LHCN-M2 (cell line): Measurements from ENCODE around the gene AASDH. TPM values are rescaled to one million over a fixed set of nuclear protein-coding genes. Genes with fewer than 3 reads are reported as not detected.

Source experiments
- DNase-seq: peaks from one replicate; pipeline ENCODE4 v3.0.0-alpha.2; 2012; ENCODE audit warnings: low read depth
- polyA plus RNA-seq: library from polyadenylated mRNA; unstranded; fragments of >200 nt; gene quantifications from one replicate; pipeline ENCODE4 v1.2.1, GENCODE V29; 2012; ENCODE audit warnings: missing spikeins
- total RNA-seq: library from RNA; depleted of rRNA; stranded (reverse); fragments of >200 nt; gene quantifications from 2 replicates; pipeline ENCODE4 v1.2.3, GENCODE V29; 2014; rRNA removed

AASDH gene
- total RNA-seq: 8.8 and 9.1 TPM in 2 replicates
- 2.1 TPM for polyA plus RNA-seq

DNA sequence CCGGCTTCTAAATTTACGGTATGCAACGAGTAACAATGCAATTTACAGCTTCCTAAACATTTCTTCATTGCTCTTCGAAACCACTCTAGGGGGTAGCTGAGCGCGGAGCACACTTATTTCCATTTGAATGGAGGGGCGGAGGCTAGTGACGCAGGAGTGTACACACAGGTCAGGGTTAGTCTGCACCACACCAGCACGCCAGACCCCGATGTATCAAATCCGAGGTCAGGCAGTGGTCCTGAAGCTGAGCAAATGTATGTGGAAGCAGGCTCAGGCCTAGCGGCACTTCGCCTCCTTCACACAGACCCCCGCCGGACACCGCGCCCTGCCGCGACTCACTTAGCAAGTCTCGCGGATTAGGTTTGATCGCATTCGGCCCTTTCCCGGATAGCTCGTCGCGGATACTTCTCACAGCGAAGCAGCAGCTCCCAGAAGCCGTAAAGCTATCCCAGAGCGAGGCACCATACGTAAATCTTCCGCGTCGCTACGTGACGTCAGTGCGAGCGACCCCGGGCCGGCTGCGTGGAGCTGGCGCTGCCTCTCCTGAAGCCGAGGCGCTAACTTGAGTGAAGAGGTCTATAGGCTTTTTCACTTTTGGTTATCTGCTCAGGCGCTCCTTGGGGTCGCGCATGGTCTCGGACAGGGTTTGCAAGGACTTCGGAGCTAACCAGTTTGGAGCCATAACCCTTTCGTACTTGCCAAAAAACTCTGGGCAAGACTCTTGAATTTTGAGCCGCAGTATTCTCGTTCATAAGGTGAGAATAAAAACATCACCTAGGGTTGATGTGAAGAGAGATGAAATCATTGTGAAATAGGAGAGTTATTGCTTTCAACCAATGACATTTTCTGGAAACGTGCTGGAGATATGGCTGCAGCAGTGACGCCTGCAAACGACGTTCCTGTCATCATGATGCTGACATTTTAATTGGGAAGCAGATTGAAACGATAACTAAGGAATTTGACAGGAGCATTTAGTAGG lies at the start of gene AASDH:
AASDH (minus strand) TSS at position 469 of the 979 bp plus-strand sequence. CDS start 3,192 bp downstream, outside the sequence.
- peak; percentile 94 for DNase-seq

DNA sequence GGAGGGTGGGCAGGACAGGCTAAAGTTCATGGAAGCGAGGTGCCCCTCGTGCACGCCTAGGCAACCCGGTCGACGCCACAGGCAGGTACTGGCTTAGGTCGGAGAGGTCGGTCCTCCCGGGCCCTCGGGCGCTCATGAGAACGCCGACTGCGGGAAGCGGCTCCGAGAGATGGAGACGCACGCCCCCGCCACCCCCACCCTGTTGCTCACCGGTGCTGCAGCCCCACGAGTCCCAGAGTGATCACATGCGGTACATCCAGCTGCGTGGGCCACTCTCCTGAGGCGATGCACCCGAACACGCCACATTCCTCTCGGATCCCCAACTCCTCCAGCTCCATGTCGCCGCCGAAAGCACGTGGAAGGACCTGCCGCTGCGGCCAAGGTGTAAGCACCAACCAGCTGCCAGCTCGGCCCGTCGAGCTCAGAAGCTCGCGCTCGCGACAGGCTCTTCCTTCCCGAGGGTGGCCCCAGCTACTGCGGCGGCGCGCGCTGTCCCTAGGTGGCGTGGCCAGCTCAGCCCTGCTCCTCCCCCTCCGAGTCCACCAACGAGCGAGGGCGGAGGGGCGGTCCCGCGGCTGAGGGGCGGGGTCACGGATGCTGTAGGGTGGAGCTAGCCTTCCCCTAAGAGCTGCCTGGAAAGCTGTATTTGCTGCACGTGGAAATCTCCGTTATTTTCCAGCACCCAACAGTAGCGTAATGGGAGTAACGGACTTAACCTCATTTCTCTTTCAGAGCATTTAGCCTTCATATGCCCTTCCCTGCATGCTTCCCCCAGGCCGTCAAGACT lies 48.0 kb upstream of the AASDH start, which contains the start of gene PPAT:
PPAT (minus strand) TSS at position 476 of the 787 bp plus-strand sequence; CDS start at position 338, 138 bp downstream.
- peak; percentile 96 for DNase-seq

GRCh38 chr4:56434599-56435139 lies 47.4 kb upstream of the AASDH start:
- DNase-seq: peak; percentile 60

DNA sequence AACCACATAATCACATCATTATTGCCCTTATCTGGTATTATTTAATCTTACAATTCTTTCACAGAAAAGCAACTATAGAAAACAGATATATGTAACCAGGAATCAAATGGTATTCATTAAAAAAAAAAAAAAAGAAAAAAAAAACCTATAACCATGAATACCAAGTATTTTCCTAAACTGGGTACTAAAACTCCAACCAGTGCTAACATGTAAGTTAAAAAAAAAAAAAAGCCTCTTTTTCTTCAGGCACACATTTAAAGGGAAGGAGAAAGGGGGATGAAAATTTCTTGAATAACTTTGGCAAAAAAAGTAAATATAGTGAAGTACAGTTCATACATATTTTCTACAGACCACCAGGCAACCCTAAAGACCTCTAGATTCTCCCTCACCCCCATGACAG lies 46.0 kb upstream of the AASDH start:
- no peak for DNase-seq

DNA sequence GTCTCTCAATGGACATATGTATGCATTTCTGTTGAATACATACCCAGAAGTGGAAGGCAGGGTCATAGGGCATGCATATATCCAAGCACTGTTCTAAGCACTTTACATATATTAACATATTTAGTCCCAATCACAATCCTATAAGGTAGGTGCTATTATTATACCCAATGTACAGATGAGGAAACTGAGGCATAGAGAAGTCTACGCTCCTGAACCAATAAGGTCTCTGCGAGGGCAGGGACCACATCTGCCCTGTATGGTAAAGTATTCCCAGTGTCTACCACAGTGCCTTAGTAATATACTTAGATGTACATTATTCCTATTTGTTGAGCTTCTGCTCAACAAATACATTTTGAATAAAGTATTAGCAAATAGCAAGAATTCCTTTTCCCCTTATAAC lies 42.9 kb upstream of the AASDH start:
- DNase-seq: no peak

DNA sequence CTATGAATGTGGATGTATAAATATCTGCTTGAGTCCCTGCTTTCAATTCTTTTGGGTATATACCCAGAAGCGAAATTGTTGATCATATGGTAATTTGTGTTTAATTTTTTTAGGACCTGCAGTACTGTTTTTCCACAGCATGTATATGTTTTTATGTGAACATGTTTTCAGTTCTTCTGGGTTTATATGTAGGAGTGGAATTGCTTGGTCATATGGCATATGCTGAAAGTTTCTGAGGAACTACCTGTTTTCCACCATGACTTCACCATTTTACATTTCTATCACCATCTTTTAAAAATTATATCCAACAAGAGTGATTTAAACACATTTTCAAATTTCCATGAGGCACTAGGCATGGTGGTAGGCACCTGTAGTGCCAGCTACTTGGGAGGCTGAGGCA lies 39.9 kb upstream of the AASDH start:
- DNase-seq: no peak

DNA sequence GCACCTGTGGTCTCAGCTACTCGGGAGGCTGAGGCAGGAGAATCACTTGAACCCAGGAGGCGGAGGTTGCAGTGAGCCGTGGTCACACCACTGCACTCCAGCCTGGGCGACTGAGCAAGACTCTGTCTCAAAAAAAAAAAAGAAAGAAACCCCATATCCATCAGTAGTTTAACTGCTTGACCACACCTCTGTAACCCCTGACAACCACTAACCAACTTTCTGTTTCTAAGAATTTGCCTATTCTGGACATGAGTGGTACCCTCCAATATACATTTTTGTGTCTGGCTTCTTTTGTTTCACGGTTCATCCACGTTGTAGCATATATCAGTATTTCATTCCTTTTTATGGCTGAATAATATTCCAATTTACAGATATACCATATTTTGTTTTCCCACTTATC lies 39.0 kb upstream of the AASDH start:
- no peak for DNase-seq

- DNase-seq: no peak
Measured at GRCh38 chr4:56425518-56425917, 38.2 kb upstream of the AASDH start.

- DNase-seq: no peak
Measured at GRCh38 chr4:56424697-56425514, 37.6 kb upstream of the AASDH start.

GRCh38 chr4:56424176-56424575 lies 36.9 kb upstream of the AASDH start:
- DNase-seq: no peak

DNA sequence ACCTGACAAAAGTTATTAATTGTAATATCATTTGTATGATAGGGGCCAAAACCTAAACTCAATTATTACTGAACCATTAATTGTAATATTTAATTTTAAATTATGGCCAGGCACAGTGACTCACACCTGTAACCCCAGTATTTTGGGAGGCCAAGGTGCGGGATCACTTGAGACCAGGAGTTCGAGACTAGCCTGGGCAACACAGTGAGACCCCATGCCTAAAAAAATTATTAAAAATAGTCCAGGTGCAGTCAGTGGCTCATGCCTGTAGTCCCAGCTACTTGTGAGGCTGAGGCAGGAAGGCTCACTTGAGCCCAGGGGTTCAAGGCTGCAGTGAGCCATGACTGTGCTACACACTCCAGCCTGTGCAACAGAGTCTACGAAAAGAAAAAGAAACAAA lies 30.1 kb upstream of the AASDH start:
- DNase-seq: no peak

DNA sequence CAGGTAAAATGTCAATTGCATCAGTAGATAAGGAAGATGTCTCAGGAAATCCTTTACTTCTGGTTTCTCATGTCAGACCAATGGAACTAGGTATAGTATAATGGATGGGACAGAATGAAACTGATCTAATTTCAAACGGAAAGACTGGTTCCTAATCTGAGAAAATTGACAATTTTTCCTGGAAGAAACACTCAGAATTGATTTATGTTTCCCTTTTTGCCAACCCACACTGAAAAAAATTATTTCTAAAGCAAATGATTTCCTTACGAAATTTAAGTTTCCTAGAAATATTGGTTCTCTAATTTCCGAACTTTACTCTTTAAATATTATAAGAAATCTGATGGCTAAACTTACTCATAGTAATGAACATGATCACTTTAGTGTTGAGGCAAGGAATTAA lies 29.1 kb upstream of the AASDH start:
- DNase-seq: no peak

- no peak for DNase-seq
Measured at GRCh38 chr4:56414135-56414670, 26.9 kb upstream of the AASDH start.

DNA sequence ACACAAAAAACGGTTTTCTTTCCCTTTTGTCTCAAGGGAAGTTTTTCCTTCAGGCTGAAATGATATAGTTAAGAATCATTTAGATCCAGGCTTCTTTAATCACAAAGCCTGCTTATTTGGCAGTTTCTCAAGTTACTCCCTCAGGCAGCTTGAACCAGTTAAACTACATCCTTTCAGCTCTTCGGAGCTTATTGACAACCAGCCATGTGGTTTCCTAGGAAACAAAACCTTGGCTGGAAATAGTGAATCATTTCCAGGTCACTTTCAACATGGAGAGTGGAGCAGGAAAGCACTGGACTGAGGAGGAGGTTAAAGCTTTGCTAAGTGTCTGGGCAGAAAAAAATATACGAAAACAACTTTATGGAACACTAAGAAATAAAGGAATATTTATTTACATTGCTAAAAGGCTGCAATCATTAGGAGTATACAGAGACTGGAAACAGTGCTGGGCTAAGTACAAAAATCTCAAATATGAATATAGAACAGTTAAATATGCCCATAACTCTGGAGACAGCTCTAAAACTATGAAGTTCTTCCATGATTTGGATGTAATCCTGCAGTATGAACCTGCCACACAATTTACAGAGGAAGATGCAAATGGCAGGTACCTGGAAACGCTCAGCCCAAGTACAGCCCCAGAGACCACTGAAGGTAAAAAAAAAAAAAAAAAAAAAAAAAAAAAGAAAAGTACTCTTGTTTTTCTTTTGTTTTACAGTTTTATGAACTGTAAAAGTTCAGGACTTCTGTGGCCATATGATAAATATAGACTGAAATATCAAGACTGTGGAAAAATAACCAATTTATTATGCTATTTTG lies 23.2 kb upstream of the AASDH start:
- peak; percentile 97 for DNase-seq

GRCh38 chr4:56409511-56410090 lies 22.3 kb upstream of the AASDH start:
- DNase-seq: no peak

DNA sequence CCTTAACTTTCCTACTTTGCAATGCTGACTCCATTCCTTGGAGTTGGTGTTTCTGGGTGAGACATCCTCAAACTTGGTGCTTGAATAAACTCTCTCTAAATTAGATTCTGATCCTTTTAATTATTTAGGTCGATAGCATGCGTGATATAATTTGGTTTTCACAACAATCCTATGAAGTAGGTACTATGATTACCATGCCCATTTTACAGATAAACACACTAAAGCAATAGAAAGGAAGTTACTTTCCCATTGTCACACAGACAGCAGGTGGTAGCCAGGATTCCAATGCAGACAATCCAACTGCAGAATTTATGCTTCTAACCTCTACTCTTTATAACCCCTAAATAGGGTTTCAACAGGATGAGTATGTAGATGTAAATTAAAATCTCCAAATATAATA lies 21.7 kb upstream of the AASDH start:
- no peak for DNase-seq

DNA sequence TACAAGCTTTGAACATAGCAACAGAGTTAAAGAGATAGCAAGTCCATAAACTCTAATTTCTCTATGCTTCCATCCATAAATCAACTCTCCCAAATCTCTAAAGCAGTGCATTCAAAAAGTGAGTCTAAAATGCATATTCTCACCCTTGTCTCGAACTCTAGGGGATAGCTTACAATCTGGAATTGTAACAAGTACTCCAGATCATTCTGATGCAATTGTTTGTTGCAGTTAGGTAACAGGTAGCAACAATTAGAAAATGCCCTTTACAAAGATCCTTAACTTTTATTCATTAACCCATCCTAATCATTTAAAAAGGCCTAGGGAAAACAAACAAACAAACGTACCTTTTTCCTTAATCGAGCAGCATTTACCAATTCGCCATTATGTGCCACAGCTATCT lies 18.9 kb upstream of the AASDH start:
- DNase-seq: no peak

DNA sequence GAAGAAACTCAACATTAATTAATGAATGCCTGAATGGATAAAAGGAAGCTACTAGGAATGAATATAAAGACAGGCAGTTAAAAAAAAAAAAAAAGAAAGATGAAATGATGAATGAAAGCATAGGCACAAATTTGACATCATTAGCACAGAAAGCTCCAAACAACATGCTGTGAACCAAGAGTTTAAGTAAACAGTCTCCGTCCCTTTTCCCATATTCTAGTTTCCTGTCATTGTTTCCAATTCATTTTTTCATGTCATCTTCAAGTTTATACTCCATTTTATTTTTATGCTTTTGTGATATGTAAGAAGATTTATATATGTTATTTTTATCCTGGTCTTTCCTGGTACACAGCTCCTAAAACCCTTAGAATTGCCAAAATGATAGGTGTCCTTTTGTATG lies 17.7 kb upstream of the AASDH start:
- no peak for DNase-seq

DNA sequence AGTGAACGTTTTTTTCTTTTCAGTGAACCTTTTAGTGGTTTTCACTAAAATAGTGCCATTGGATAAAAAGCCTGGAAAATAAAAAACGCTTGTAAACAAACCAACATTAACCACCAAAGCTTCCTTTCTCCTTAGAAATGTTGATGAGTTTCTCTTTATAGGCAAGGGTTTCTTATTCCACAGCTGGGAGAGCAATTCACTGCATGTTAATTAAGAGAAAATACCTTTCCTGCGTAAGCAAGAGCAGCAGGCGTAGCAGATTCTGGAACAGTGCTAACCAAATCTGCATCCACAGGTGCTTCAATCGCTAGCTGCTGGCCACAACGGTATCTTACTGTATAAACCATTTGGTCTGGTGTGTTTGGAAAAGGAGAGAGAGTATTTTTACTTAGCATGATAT lies 13.3 kb upstream of the AASDH start:
- DNase-seq: no peak

- no peak for DNase-seq
Measured at GRCh38 chr4:56391270-56391669, 4.0 kb upstream of the AASDH start.
